Thoracic aorta (tissue), 2 donors: Measurements from ENCODE around the gene LRRC47. TPM values are rescaled to one million over a fixed set of nuclear protein-coding genes. Genes with fewer than 3 reads are reported as not detected.

Experiments
- ATAC-seq: fragments of 150-250 bp; one replicate; pipeline ENCODE4 v1.8.0; 2017; ENCODE audit warnings: low read depth; ENCODE audit not compliant: insufficient number of reproducible peaks, low FRiP score
- DNase-seq: peaks from one replicate; pipeline ENCODE4 v3.0.0-alpha.2; 2020; ENCODE audit warnings: low spot score
- H3K27ac ChIP-seq, 2 donors: fragments of 200-600 bp; sonication (generic); 1 replicate in 1 of 2; 2 replicates in 1 of 2; pipeline ENCODE4 v1.5.1; 2016; ENCODE audit warnings: mild to moderate bottlenecking in 2 of 2, moderate library complexity in 2 of 2
- H3K27me3 ChIP-seq: fragments of 200-600 bp; sonication (generic); replicated peaks from 2 replicates; pipeline ENCODE4 v1.6.0; 2016; ENCODE audit warnings: mild to moderate bottlenecking; ENCODE audit not compliant: insufficient read depth
- H3K36me3 ChIP-seq: fragments of 200-600 bp; sonication (generic); one replicate; pipeline ENCODE4 v1.5.1; 2016
- H3K4me1 ChIP-seq, 2 donors: fragments of 200-600 bp; sonication (generic); 1 replicate in 1 of 2; 2 replicates in 1 of 2; pipeline versions ENCODE4 v1.5.1 to v1.6.0; 2016; ENCODE audit warnings: low read depth in 2 of 2, mild to moderate bottlenecking in 1 of 2; ENCODE audit not compliant: control insufficient read depth in 1 of 2
- H3K4me3 ChIP-seq: fragments of 200-600 bp; sonication (generic); 2 replicates; pipeline ENCODE4 v1.5.1; 2016; ENCODE audit warnings: mild to moderate bottlenecking
- H3K9me3 ChIP-seq: fragments of 200-600 bp; sonication (generic); 2 replicates; pipeline ENCODE4 v1.5.1; 2016
- total RNA-seq, 2 donors: library from RNA; depleted of rRNA; stranded (reverse); fragments of >200 nt; gene quantifications; one replicate each; pipeline versions ENCODE4 v1.1.0 to v1.2.3, GENCODE V29; 2016
- TF ChIP-seq, protein P1 (sequence below): fragments of 200-600 bp; sonication (generic); IDR thresholded peaks from one replicate; pipeline ENCODE4 v1.5.1; 2019; ENCODE audit warnings: antibody characterized with exemption

Gene LRRC47
- total RNA-seq, 2 donors from 2014 or later = 36.0 to 38.2 TPM

DNA sequence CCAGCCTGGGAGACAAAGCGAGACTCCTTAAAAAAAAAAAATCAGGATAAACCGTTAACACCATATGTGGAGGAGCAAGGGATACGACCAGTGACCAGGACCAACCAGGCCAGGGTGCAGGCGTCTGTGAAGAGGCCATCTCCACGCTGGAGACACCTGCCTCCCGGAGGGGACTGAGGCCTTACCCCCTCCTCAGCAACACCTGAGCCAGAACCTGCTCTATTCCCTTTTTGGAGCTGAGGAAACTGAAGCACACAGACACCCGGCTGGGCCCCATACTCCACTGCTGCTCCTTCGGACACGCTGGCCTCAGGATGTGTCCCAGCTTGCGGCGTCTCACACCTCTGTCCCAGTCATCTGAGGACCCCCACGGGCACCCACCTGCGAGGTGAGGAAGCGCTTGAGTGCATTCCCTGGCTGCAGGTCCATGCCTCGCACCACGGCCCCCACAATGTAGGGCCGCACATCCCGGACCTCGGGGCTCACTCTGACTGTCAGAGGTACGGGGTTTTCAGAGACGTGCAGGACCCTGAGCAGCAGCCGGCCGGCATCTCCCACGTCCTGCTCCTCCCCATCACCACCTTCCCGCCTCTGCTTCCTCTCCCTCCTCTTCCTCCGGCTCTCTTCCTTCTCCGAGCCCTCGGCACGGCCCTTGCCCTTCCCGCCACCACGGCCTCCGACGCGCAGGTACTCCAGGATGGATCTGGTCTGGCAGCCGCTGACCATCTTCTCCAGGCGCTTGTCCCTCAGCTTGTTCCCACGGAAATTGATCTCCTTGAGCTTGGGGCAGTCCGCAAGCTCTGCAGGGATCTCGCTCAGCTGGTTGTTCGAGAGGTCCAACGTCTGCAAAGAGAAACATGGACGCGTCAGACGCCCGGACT lies 9.6 kb downstream of the LRRC47 start:
- ATAC-seq = no peak
- no peak for DNase-seq
- TF ChIP-seq, protein P1, sequence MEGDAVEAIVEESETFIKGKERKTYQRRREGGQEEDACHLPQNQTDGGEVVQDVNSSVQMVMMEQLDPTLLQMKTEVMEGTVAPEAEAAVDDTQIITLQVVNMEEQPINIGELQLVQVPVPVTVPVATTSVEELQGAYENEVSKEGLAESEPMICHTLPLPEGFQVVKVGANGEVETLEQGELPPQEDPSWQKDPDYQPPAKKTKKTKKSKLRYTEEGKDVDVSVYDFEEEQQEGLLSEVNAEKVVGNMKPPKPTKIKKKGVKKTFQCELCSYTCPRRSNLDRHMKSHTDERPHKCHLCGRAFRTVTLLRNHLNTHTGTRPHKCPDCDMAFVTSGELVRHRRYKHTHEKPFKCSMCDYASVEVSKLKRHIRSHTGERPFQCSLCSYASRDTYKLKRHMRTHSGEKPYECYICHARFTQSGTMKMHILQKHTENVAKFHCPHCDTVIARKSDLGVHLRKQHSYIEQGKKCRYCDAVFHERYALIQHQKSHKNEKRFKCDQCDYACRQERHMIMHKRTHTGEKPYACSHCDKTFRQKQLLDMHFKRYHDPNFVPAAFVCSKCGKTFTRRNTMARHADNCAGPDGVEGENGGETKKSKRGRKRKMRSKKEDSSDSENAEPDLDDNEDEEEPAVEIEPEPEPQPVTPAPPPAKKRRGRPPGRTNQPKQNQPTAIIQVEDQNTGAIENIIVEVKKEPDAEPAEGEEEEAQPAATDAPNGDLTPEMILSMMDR = no peak
- Histone ChIP-seq H3K4me1 (no peaks in the 10 kb centered on the region), H3K36me3 (peaks cover 58% of the 10 kb centered on the region), H3K4me3 (no peak overlapping the region), H3K9me3 (no peaks in the 10 kb centered on the region), H3K27ac (no peak overlapping the region), H3K27me3 (no peaks in the 10 kb centered on the region)

DNA sequence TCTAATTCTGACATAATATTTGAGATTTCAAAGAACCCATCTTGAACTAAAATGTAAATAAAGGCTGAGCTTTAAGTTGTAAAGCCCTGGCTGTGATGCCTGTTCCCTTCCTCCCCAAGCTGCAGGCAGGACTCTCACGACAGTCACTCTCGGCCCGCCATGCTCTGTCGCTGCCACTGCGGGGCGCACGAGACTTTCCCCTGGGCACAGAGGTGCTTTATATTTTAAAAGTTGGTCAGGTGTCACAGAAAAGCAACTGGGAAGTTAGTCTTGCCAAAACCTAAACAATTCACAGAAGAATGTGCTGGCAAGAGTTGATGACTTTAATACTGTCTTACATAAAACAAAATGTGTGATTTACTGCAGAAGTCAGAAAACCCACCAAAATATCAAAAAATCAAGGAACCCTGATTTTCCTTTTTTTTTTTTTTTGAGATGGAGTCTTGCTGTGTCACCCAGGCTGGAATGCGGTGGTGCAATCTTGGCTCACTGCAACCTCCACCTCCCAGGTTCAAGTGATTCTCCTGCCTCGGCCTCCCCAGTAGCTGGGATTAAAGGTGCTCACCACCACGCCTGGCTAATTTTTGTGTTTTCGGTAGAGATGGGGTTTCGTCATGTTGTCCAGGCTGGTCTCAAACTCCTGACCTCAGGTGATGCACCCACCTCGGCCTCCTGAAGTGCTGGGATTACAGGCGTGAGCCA lies 10.7 kb downstream of the LRRC47 start:
- TF ChIP-seq, protein P1 = no peak
- Histone ChIP-seq H3K4me1 (no peaks in the 10 kb centered on the region), H3K4me3 (no peak overlapping the region), H3K9me3 (no peaks in the 10 kb centered on the region), H3K36me3 (peaks cover 66% of the 10 kb centered on the region), H3K27ac (no peak overlapping the region), H3K27me3 (no peaks in the 10 kb centered on the region)
- DNase-seq = no peak
- no peak for ATAC-seq

DNA sequence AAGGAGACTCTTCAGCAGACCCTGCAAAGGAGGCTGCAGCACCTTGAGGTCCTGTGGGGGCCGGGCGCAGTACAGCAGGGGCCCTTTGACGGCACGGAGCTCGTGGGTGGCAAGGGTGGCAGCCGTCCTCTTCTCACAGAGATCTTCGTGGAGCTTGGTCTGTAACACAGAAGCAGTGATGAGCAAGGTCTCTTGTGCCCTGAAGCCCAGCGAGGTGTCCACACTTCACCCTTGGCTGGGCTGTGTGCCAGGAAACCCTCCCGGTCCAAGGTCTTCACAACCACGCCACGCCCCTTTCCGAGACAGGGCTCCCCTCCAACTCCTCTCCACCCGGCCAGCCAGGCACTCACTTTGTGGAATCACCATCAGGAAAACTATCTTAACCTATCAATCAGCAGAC lies 11.3 kb downstream of the LRRC47 start:
- TF ChIP-seq, protein P1 = no peak
- DNase-seq = no peak
- no peak overlapping the region for H3K4me3 ChIP-seq
- H3K4me1 ChIP-seq = no peaks in the 10 kb centered on the region
- no peak for ATAC-seq
- H3K27me3 ChIP-seq = no peaks in the 10 kb centered on the region
- H3K9me3 ChIP-seq = no peaks in the 10 kb centered on the region
- H3K27ac ChIP-seq = no peak overlapping the region
- peaks cover 66% of the 10 kb centered on the region for H3K36me3 ChIP-seq

DNA sequence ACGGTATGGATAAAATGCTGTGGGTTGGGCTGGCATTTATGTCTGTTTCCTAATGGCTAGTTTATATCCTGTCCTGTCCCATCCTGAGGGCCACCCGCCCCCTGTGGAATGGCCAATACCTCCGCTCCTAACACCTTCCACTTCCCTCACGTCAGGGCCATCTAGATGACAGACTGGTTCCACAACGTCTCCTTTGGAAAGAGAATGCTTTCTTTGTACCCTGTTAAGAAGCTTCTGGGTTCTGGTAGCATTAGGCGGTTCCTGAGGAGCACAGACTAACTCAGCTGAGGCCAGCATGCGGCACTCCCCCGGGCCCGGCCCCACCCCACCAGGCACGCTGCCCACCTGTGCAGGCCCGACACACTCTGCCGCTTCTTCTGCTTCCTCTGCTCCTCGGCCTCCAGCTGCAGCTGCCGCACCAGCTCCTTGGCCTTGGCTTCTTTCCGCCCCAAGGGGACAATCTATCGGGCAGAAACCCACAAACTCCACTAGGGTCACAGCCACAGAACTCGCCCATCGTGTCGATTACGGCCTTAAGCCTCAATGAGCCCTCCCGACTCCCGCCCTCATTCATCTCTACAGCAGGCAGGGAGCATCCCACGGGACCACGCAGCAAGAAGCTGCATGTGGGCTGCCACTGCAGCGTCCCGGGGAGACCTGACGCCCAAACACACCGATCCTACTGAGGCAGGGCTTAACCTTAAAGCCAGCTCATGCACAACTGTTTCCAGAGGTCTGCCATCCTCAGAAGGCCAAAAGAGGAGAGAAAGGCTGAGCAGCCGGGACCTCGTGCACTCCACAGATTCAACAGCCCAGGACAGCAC lies 12.4 kb downstream of the LRRC47 start:
- no peaks in the 10 kb centered on the region for H3K27me3 ChIP-seq

More for the DNA sequence above, 12.4 kb downstream of the LRRC47 start:
- Histone ChIP-seq H3K4me1 (no peaks in the 10 kb centered on the region), H3K9me3 (no peaks in the 10 kb centered on the region), H3K27ac (no peak overlapping the region), H3K36me3 (peaks cover 73% of the 10 kb centered on the region), H3K4me3 (no peak overlapping the region)
- ATAC-seq (no peak), DNase-seq (no peak)
- TF ChIP-seq, protein P1 = no peak
